GM12872 (cell line): Measurements from ENCODE around the gene IQCH.

Experiments used
- CTCF ChIP-seq: IDR thresholded peaks from 3 replicates; pipeline ENCODE4 v1.5.1; 2011; ENCODE audit warnings: low read depth, mild to moderate bottlenecking, low read length, moderate library complexity; ENCODE audit not compliant: insufficient read depth

Gene IQCH

DNA sequence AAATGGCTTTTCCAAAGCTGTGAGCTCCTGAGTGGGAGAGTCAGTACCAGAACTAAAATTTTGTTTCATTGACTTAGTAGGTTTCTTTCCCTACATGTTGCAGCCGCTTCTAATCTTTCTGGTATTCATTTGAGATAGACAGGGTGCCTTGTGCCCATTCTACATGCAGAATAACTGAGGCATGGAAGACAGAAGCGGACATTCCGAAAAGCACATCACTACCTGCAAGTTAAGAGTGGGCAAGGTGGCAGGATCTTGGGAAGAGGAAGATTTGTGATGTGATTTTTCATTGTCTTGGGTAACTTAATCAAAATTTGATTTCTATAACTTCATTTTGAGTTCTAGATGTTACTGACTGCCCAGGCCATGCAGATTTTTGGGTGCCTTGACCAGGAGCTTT, 289.9 kb downstream of the IQCH start:
- TF ChIP-seq CTCF: no peak

- no peak for TF ChIP-seq CTCF
Measured at GRCh38 chr15:67545864-67546263, 291.3 kb downstream of the IQCH start.

DNA sequence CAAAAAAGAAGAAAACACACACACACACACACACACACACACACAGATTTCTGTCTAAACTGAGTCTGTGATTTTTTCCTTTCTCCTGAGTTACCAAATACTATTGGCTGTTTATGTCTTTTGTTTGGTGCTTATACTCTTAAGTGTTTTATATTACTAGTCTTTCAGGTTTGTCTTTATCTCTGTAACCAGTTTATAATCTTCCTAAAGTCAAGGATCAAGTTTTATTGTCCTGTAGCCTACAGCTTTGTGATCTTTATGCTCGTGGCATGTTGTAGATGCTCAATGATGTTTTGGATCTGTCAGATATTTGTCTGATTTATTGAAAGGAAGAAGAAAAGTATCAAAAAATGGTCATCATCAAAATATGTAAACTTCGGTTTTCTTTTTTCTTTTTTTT, 292.5 kb downstream of the IQCH start:
- no peak for TF ChIP-seq CTCF

DNA sequence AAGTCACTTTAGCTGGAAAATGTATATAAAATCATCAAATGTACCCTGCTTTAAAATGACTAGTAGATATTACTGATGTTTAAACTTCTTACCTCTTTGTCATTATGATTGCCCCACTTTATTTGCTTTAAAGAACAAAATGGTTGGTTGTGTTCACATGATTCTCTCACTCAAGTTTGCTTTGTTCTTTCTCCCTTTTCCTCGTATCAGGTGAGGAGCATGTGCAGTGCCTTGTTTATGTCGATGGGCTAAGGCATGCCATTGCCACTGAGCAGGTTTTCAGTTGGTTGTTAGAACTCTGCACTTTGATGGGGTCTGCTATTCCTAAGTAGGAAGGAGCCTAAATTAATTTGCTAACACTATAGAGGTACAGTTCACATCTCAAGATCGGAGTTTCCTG, 293.2 kb downstream of the IQCH start:
- no peak for TF ChIP-seq CTCF

GRCh38 chr15:67548236-67548852, 293.8 kb downstream of the IQCH start:
- TF ChIP-seq CTCF: no peak

DNA sequence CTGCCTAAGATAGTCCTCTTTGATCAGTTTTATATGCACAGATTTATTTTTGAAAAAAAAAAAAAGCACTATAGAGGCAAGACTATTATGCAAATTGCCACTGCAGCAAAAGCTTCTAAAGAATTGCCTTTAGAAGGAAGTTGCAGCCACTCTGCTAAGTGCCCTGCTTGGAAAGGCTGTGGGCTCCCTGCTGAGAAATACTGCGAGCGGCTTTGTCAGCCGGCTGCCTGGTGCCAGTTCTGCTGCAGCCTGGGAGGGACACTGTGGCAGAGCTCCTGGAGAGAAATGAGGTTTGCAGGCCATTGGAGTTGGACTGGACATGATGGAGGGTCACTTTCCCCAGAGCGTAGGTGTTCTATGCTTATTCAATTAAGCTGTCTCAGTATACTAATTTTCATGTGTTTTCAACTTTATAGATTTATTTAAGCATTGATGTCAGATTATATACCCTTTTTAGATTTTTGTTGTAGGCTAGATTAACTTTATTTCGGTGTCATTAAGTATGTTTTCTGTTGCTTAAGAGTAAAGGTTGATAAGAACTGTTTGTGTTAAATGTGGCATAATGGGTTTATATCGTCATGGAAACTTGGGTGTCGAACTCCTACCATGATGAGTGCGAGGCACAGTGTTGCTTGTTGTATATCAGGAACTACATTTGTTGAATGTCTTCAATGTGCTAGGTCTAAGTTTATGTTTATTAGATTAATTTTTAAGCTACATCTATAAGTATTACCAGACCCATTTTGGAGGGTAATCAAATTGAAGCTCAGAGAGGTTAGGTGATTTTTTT, 294.5 kb downstream of the IQCH start:
- TF ChIP-seq CTCF: no peak

GRCh38 chr15:67549736-67550135, 295.1 kb downstream of the IQCH start:
- TF ChIP-seq CTCF: no peak
